Measurements from ENCODE around the gene SLC6A3.

- TF ChIP-seq EZH2 (IDR thresholded peaks at IDR 0.05; ENCODE audit: insufficient read depth, poor library complexity, severe bottlenecking) = no peak
- TF ChIP-seq EZH2phosphoT487 (IDR thresholded peaks at IDR 0.05; ENCODE audit: insufficient read depth, low read depth) = no peak
Observed at GRCh38 chr5:1392801-1393565, 52.3 kb downstream of the SLC6A3 start.

Measured in GM23248 (cell line).